MCF 10A (cell line): Measurements from ENCODE around the gene TSC22D4. TPM values are rescaled to one million over a fixed set of nuclear protein-coding genes. Genes with fewer than 3 reads are reported as not detected.

Experiments
- BruUV-seq: library from RNA; stranded (reverse); fragments of 400-500 nt; replicated peaks from 2 replicates; lab custom pipeline; 2021; lab: Mats Ljungman, UMichigan
- CTCF ChIA-PET: fragments of 300-600 bp; sonication (Branson Sonifier 250); formaldehyde crosslinking; extraction: SDS; loops from one replicate; lab custom pipeline; 2021; ENCODE audit warnings: antibody characterized with exemption, inconsistent platforms; lab: Yijun Ruan, JAX
- POLR2A ChIA-PET: fragments of 300-600, 350-650 bp; sonication (Branson Sonifier 250); formaldehyde crosslinking; extraction: SDS; loops from one replicate; lab custom pipeline; 2020; ENCODE audit warnings: antibody characterized with exemption, inconsistent platforms; lab: Yijun Ruan, JAX
- DNase-seq: peaks from one replicate; pipeline ENCODE4 v3.0.0-alpha.2; 2018; ENCODE audit not compliant: unreplicated experiment
- H3K27ac Mint-ChIP-seq: one replicate; pipeline ENCODE4 v1.8.0; 2022; ENCODE audit warnings: mild to moderate bottlenecking, low read depth, mixed read lengths; ENCODE audit not compliant: unreplicated experiment
- H3K27me3 Mint-ChIP-seq: one replicate; pipeline ENCODE4 v1.8.0; 2022; ENCODE audit warnings: mixed read lengths; ENCODE audit not compliant: insufficient read depth, unreplicated experiment
- H3K36me3 Mint-ChIP-seq: one replicate; pipeline ENCODE4 v1.8.0; 2022; ENCODE audit warnings: mild to moderate bottlenecking, moderate library complexity, mixed read lengths; ENCODE audit not compliant: insufficient read depth, unreplicated experiment
- H3K4me1 Mint-ChIP-seq: one replicate; pipeline ENCODE4 v1.8.0; 2022; ENCODE audit warnings: mixed read lengths; ENCODE audit not compliant: insufficient read depth, unreplicated experiment
- H3K4me3 Mint-ChIP-seq: one replicate; pipeline ENCODE4 v1.8.0; 2022; ENCODE audit warnings: mild to moderate bottlenecking, moderate library complexity, mixed read lengths; ENCODE audit not compliant: unreplicated experiment
- H3K9me3 Mint-ChIP-seq: one replicate; pipeline ENCODE4 v1.8.0; 2022; ENCODE audit warnings: mixed read lengths; ENCODE audit not compliant: unreplicated experiment
- CTCF ChIP-seq: fragments of 200-600 bp; IDR thresholded peaks from one replicate; pipeline ENCODE4 v1.8.0; 2022; ENCODE audit warnings: antibody characterized with exemption, mild to moderate bottlenecking; ENCODE audit not compliant: unreplicated experiment
- intact Hi-C: fragments of 100-400 bp; cut with micrococcal nuclease; formaldehyde crosslinking; loops from 2 replicates; pipeline ENCODE4 v1.14.1; 2022
- total RNA-seq: library from RNA; stranded (reverse); gene quantifications from 2 replicates; pipeline ENCODE4 v1.2.3, GENCODE V29; 2022

TSC22D4 gene
- total RNA-seq, 1 experiment from 2014 or later, result 36.0 TPM

GRCh38 chr7:100428199-100428966 lies 50.6 kb downstream of the TSC22D4 start, which contains the start of gene ZCWPW1:
ZCWPW1 (minus strand) TSS chr7:100428703; CDS start chr7:100420649, 8,054 bp downstream.
- intact Hi-C loops, result no loop called here
- H3K27me3 Mint-ChIP-seq, result no peaks in the 10 kb centered on the region
- H3K9me3 Mint-ChIP-seq, result no peaks in the 10 kb centered on the region
- ChIA-PET POLR2A (interaction anchor here (0.6 to 3.1 kb wide), 45 partner anchors 8 to 1102 kb away, joined by 3 to 31 read pairs (median 4); partner anchors contain the start of genes AGFG2, AP4M1, BUD31 and FBXO24), CTCF (interaction anchor here (0.6 to 1.5 kb wide), 2 partner anchors 18 to 132 kb away, joined by 3 read pairs; no protein-coding TSS in a partner anchor)
- peak within 1 kb of the TSS; percentile 82 for H3K4me3 Mint-ChIP-seq
- peaks cover 26% of the 10 kb centered on the region for H3K4me1 Mint-ChIP-seq
- peak within 1 kb of the TSS; percentile 100 for H3K27ac Mint-ChIP-seq
- peaks cover 33% of the 10 kb centered on the region for H3K36me3 Mint-ChIP-seq
- no peak for TF ChIP-seq CTCF
- BruUV-seq, result TSS peak; percentile 73
- peak; percentile 96 for DNase-seq

GRCh38 chr7:100427762-100428198 lies 51.2 kb downstream of the TSC22D4 start:
- peak overlapping the region; percentile 100 for H3K27ac Mint-ChIP-seq
- H3K27me3 Mint-ChIP-seq, result no peaks in the 10 kb centered on the region
- no peak for TF ChIP-seq CTCF
- H3K4me3 Mint-ChIP-seq, result peak overlapping the region; percentile 82
- no TSS peak for BruUV-seq
- peaks cover 27% of the 10 kb centered on the region for H3K36me3 Mint-ChIP-seq
- ChIA-PET CTCF (interaction anchor here (0.6 to 1.5 kb wide), 2 partner anchors 19 to 132 kb away, joined by 3 read pairs; no protein-coding TSS in a partner anchor), POLR2A (interaction anchor here (0.7 to 3.1 kb wide), 21 partner anchors 8 to 1019 kb away, joined by 3 to 31 read pairs (median 5); partner anchors contain the start of genes AGFG2, BUD31, FBXO24 and GPC2)
- intact Hi-C loops, result no loop called here
- no peak for DNase-seq
- H3K4me1 Mint-ChIP-seq, result peaks cover 20% of the 10 kb centered on the region
- H3K9me3 Mint-ChIP-seq, result no peaks in the 10 kb centered on the region

GRCh38 chr7:100426516-100426915 lies 52.5 kb downstream of the TSC22D4 start:
- CTCF ChIA-PET, result no interaction called here
- peaks cover 21% of the 10 kb centered on the region for H3K36me3 Mint-ChIP-seq
- no peak overlapping the region for H3K27ac Mint-ChIP-seq
- intact Hi-C loops, result no loop called here
- H3K9me3 Mint-ChIP-seq, result no peaks in the 10 kb centered on the region
- POLR2A ChIA-PET, result no interaction called here
- H3K4me1 Mint-ChIP-seq, result peaks cover 7% of the 10 kb centered on the region
- H3K27me3 Mint-ChIP-seq, result no peaks in the 10 kb centered on the region
- H3K4me3 Mint-ChIP-seq, result no peak overlapping the region
- no peak for DNase-seq
- no TSS peak for BruUV-seq
- no peak for TF ChIP-seq CTCF

GRCh38 chr7:100425347-100425746 lies 53.7 kb downstream of the TSC22D4 start:
- CTCF ChIA-PET, result no interaction called here

More at GRCh38 chr7:100425347-100425746, 53.7 kb downstream of the TSC22D4 start:
- Mint-ChIP-seq H3K36me3 (peaks cover 18% of the 10 kb centered on the region), H3K4me1 (peaks cover 5% of the 10 kb centered on the region), H3K4me3 (no peak overlapping the region), H3K9me3 (no peaks in the 10 kb centered on the region), H3K27me3 (no peaks in the 10 kb centered on the region), H3K27ac (no peak overlapping the region)
- intact Hi-C loops, result no loop called here
- no peak for DNase-seq
- TF ChIP-seq CTCF, result no peak
- POLR2A ChIA-PET, result interaction anchor here (0.8 to 1.3 kb wide), 2 partner anchors 11 to 255 kb away, joined by 3 to 4 read pairs; partner anchors contain the start of gene PPP1R35
- no TSS peak for BruUV-seq
